ENCODE measurements around the gene IER2.

- TF ChIP-seq CTCF (conservative IDR thresholded peaks at IDR 0.05 in 1 of 2, IDR thresholded peaks at IDR 0.05 in 1 of 2; ENCODE audit: low read depth in 1 of 2, low read length in 2 of 2) (no peak), EZH2 (IDR thresholded peaks at IDR 0.05; ENCODE audit: low read length, missing control alignments) (no peak)
Observed at GRCh38 chr19:13127811-13128575, 22.2 kb upstream of the IER2 start.

All from fibroblast of lung (primary cell).